K562 (cell line): ENCODE data around the gene HTR3E. TPM values are rescaled to one million over a fixed set of nuclear protein-coding genes. Genes with fewer than 3 reads are reported as not detected.

Experiments used
- BRD9 ChIP-seq: fragments of 450-650 bp; IDR thresholded peaks from 2 replicates; pipeline ENCODE4 v1.6.1; 2018; ENCODE audit warnings: low read depth; ENCODE audit not compliant: partially characterized antibody
- CAMTA2 ChIP-seq: fragments of 250-450 bp; sonication (Bioruptor Pico); conservative IDR thresholded peaks from 2 replicates; pipeline ENCODE4 v1.5.1; 2022
- CHAMP1 ChIP-seq: fragments of 450-650 bp; IDR thresholded peaks from 2 replicates; pipeline ENCODE4 v1.6.1; 2016; ENCODE audit warnings: mild to moderate bottlenecking
- CREB1 ChIP-seq, 2 experiments: sonication (generic) in 1 of 2; formaldehyde crosslinking in 1 of 2; IDR thresholded peaks; 2 replicates each; pipeline versions ENCODE4 v1.6.1 to v1.8.0; 2012 to 2022; ENCODE audit warnings: inconsistent platforms in 1 of 2, mild to moderate bottlenecking in 1 of 2, missing genetic modification reagents in 1 of 2, moderate library complexity in 1 of 2
- ERF ChIP-seq: fragments of 450-650 bp; formaldehyde crosslinking; IDR thresholded peaks from 2 replicates; pipeline ENCODE4 v1.4.0; 2020; ENCODE audit warnings: mild to moderate bottlenecking, mixed read lengths
- ID3 ChIP-seq, 2 experiments: fragments of 250-450 bp in 1 of 2; fragments of 450-650 bp in 1 of 2; sonication (Bioruptor Pico) in 1 of 2; IDR thresholded peaks; 2 replicates each; pipeline versions ENCODE4 v1.6.1 to v1.8.0; 2016 to 2021; ENCODE audit warnings: mild to moderate bottlenecking in 2 of 2, moderate library complexity in 2 of 2, missing compliant biosample characterization in 1 of 2, missing genetic modification characterization in 1 of 2
- NCOA2 ChIP-seq, 2 experiments: fragments of 450-650 bp; IDR thresholded peaks; 2 replicates each; pipeline ENCODE4 v1.6.1; 2018; ENCODE audit warnings: mild to moderate bottlenecking in 2 of 2, moderate library complexity in 1 of 2; ENCODE audit not compliant: partially characterized antibody in 2 of 2
- RREB1 ChIP-seq: fragments of 250-450 bp; sonication (Bioruptor Pico); IDR thresholded peaks from 2 replicates; pipeline ENCODE4 v1.4.0; 2020
- SAFB2 ChIP-seq: fragments of 200-400 bp; formaldehyde crosslinking; IDR thresholded peaks from 2 replicates; pipeline ENCODE4 v1.6.1; 2018; ENCODE audit warnings: borderline replicate concordance, low read length, low read depth, moderate library complexity; ENCODE audit not compliant: severe bottlenecking
- SLC30A9 ChIP-seq: fragments of 250-450 bp; sonication (Bioruptor Pico); IDR thresholded peaks from 2 replicates; pipeline ENCODE4 v1.8.0; 2022; ENCODE audit warnings: mild to moderate bottlenecking, moderate library complexity
- SMARCC2 ChIP-seq: fragments of 450-650 bp; IDR thresholded peaks from 2 replicates; pipeline ENCODE4 v1.6.1; 2017; ENCODE audit warnings: antibody characterized with exemption, moderate library complexity, mild to moderate bottlenecking, low read depth
- SPI1 ChIP-seq: IDR thresholded peaks from 2 replicates; pipeline ENCODE4 v1.6.1; 2011; ENCODE audit warnings: low read depth, low read length, control low read depth, borderline replicate concordance
- THRB ChIP-seq: fragments of 450-650 bp; formaldehyde crosslinking; conservative IDR thresholded peaks from 2 replicates; pipeline ENCODE4 v1.4.0; 2022; ENCODE audit warnings: mild to moderate bottlenecking, missing genetic modification characterization
- ZBTB9 ChIP-seq: fragments of 450-650 bp; formaldehyde crosslinking; IDR thresholded peaks from 2 replicates; pipeline ENCODE4 v1.4.0; 2020; ENCODE audit warnings: mild to moderate bottlenecking, moderate library complexity
- ZNF354B ChIP-seq: fragments of 250-450 bp; sonication (Bioruptor Pico); IDR thresholded peaks from 2 replicates; pipeline ENCODE4 v1.4.0; 2020
- ZNF431 ChIP-seq: sonication (generic); formaldehyde crosslinking; IDR thresholded peaks from 2 replicates; pipeline ENCODE4 v1.8.0; 2022; ENCODE audit warnings: mild to moderate bottlenecking, missing genetic modification reagents
- ZNF76 ChIP-seq: fragments of 250-450 bp; sonication (Bioruptor Pico); IDR thresholded peaks from 2 replicates; pipeline ENCODE4 v1.4.0; 2020; ENCODE audit warnings: mild to moderate bottlenecking, moderate library complexity, borderline replicate concordance
- polyA plus RNA-seq, 8 experiments: library from polyadenylated mRNA; depleted of rRNA in 4 of 8; stranded (reverse) in 5 of 8; unstranded in 3 of 8; fragments of >200 nt; fragmentation: Nextera tagmentation in 2 of 8; fragmentation: Illumina TruSeq in 1 of 8; extraction: Ambion mirVana in 2 of 8; extraction: Trizol in 1 of 8; gene quantifications; 2 replicates each; pipeline versions ENCODE4 v1.2.1 to v1.2.3, GENCODE V29; 2011 to 2014; ENCODE audit warnings: inconsistent platforms in 1 of 8, missing spikeins in 1 of 8
- total RNA-seq, 7 experiments: library from RNA; depleted of rRNA in 6 of 7; stranded (reverse); fragments of >200 nt in 6 of 7; fragmentation: Illumina TruSeq in 2 of 7; extraction: Trizol in 2 of 7; gene quantifications; 2 replicates each; pipeline versions ENCODE4 v1.2.1 to v1.2.3, GENCODE V29; 2011 to 2021; ENCODE audit warnings: low replicate concordance in 1 of 7

HTR3E gene
- total and polyA plus RNA-seq, 9 of the 15 experiments (the other 6 are each of a cell fraction or from before 2014, with no cell fraction given), result not detected

- TF ChIP-seq SAFB2 (no peak), SLC30A9 (CRISPR knock-in tag) (no peak), CHAMP1 (no peak), ID3 (CRISPR knock-in tag; IDR thresholded peaks at IDR 0.05) (no peak), ID3 (tag; IDR thresholded peaks at IDR 0.05) (no peak), CREB1 (IDR thresholded peaks at IDR 0.05) (no peak), CREB1 (CRISPR knock-in tag; IDR thresholded peaks at IDR 0.05) (no peak), ZNF76 (CRISPR knock-in tag) (no peak), THRB (CRISPR knock-in tag) (no peak), ZNF431 (no peak), NCOA2 (IDR thresholded peaks at IDR 0.05; ENCODE audit: partially characterized antibody in 2 of 2) (no peak), BRD9 (no peak), SMARCC2 (peak; percentile 69; the same call in 1 of the 2 replicates), CAMTA2 (CRISPR knock-in tag) (no peak), SPI1 (no peak), RREB1 (CRISPR knock-in tag) (no peak), ERF (no peak), ZBTB9 (CRISPR knock-in tag) (no peak), ZNF354B (CRISPR knock-in tag) (no peak)
Measured at GRCh38 chr3:184085389-184085852, 11.4 kb upstream of the HTR3E start (continued).
